CD4-positive, alpha-beta memory T cell (primary cell): Measurements from ENCODE around the gene ABCC9. TPM values are rescaled to one million over a fixed set of nuclear protein-coding genes. Genes with fewer than 3 reads are reported as not detected.
"Not testable (repeated sequence)": the region's sequence is repeated elsewhere in the genome, so short reads cannot be mapped to it uniquely, and the experiment has no call there.

Source experiments
- CTCF ChIA-PET: fragments of 350-600 bp; sonication (Branson Sonifier 250); formaldehyde crosslinking; loops from one replicate; lab custom pipeline; 2021; ENCODE audit warnings: inconsistent platforms; ENCODE audit not compliant: partially characterized antibody; lab: Charles Lee
- POLR2A ChIA-PET: fragments of 350-600 bp; sonication (Branson Sonifier 250); formaldehyde crosslinking; loops from one replicate; lab custom pipeline; 2021; ENCODE audit not compliant: partially characterized antibody; lab: Charles Lee
- DNase-seq, 5 donors: peaks; one replicate each; pipeline versions ENCODE4 v3.0.0 to v3.0.0-alpha.2; 2020 to 2022; ENCODE audit warnings: mixed read lengths in 1 of 5
- H3K27ac ChIP-seq: one replicate; pipeline ENCODE4 v1.7.0; 2013; ENCODE audit warnings: low read depth, low read length
- H3K27me3 ChIP-seq: 2 replicates; pipeline ENCODE4 v1.7.0; 2013; ENCODE audit warnings: mild to moderate bottlenecking, low read length, moderate library complexity; ENCODE audit not compliant: insufficient read depth
- H3K36me3 ChIP-seq: 2 replicates; pipeline ENCODE4 v1.7.0; 2013; ENCODE audit warnings: mild to moderate bottlenecking, low read length, moderate library complexity; ENCODE audit not compliant: insufficient read depth
- H3K4me1 ChIP-seq: 2 replicates; pipeline ENCODE4 v1.7.0; 2013; ENCODE audit warnings: mild to moderate bottlenecking, low read length, moderate library complexity; ENCODE audit not compliant: insufficient read depth
- H3K4me3 ChIP-seq, 2 donors: one replicate each; pipeline ENCODE4 v1.7.0; 2013; ENCODE audit warnings: low read length in 2 of 2, mild to moderate bottlenecking in 1 of 2
- H3K9me3 ChIP-seq, 2 donors: one replicate each; pipeline ENCODE4 v1.7.0; 2013; ENCODE audit warnings: low read length in 2 of 2, control low read depth in 1 of 2; ENCODE audit not compliant: control insufficient read depth in 1 of 2
- H3K27ac Mint-ChIP-seq, 7 donors: one replicate each; pipeline ENCODE4 v1.8.0; 2020 to 2021; ENCODE audit warnings: mixed read lengths in 7 of 7, mild to moderate bottlenecking in 6 of 7, inconsistent platforms in 3 of 7, moderate library complexity in 3 of 7
- H3K27me3 Mint-ChIP-seq, 2 donors: one replicate each; pipeline ENCODE4 v1.8.0; 2020 to 2021; ENCODE audit warnings: mixed read lengths in 2 of 2
- H3K36me3 Mint-ChIP-seq, 2 donors: one replicate each; pipeline ENCODE4 v1.8.0; 2020 to 2021; ENCODE audit warnings: mixed read lengths in 2 of 2, inconsistent platforms in 1 of 2, mild to moderate bottlenecking in 1 of 2
- H3K4me1 Mint-ChIP-seq, 4 donors: one replicate each; pipeline ENCODE4 v1.8.0; 2020 to 2021; ENCODE audit warnings: mixed read lengths in 4 of 4, mild to moderate bottlenecking in 1 of 4
- H3K4me3 Mint-ChIP-seq, 8 donors: one replicate each; pipeline ENCODE4 v1.8.0; 2020 to 2021; ENCODE audit warnings: mixed read lengths in 8 of 8, mild to moderate bottlenecking in 7 of 8, moderate library complexity in 6 of 8, inconsistent platforms in 3 of 8
- H3K9me3 Mint-ChIP-seq, 8 donors: one replicate each; pipeline ENCODE4 v1.8.0; 2020 to 2021; ENCODE audit warnings: mixed read lengths in 8 of 8, mild to moderate bottlenecking in 5 of 8, inconsistent platforms in 3 of 8, moderate library complexity in 1 of 8
- intact Hi-C: fragments of 100-400 bp; cut with micrococcal nuclease; formaldehyde crosslinking; loops from one replicate; pipeline ENCODE4 v1.15.1; 2023
- polyA plus RNA-seq, 2 donors: library from polyadenylated mRNA; unstranded; fragments of 300-500 nt; fragmentation: Illumina TruSeq; gene quantifications; one replicate each; pipeline ENCODE4 v1.2.3, GENCODE V29; 2021
- total RNA-seq, 2 experiments: library from RNA; stranded (reverse); gene quantifications; one replicate each; pipeline ENCODE4 v1.2.3, GENCODE V29; 2021

Gene ABCC9
- total and polyA plus RNA-seq, 4 experiments from 2014 or later = not detected

GRCh38 chr12:21939435-21939834, 1.8 kb downstream of the ABCC9 start:
- no peaks in the 10 kb centered on the region for H3K9me3 ChIP-seq
- H3K27ac Mint-ChIP-seq = no peak overlapping the region
- intact Hi-C loops = no loop called here
- POLR2A ChIA-PET = no interaction called here
- H3K27ac ChIP-seq = no peak overlapping the region
- peaks cover 50 to 54% of the 10 kb centered on the region in 2 donors for H3K27me3 Mint-ChIP-seq
- H3K36me3 ChIP-seq = no peaks in the 10 kb centered on the region
- H3K27me3 ChIP-seq = peaks cover 14% of the 10 kb centered on the region
- H3K36me3 Mint-ChIP-seq = no peaks in the 10 kb centered on the region
- peaks cover 5% of the 10 kb centered on the region for H3K4me1 ChIP-seq
- no peak overlapping the region for H3K4me3 ChIP-seq
- H3K9me3 Mint-ChIP-seq = peaks cover 0 to 11% (median 3%) of the 10 kb centered on the region in 8 donors
- H3K4me3 Mint-ChIP-seq = no peak overlapping the region
- CTCF ChIA-PET = no interaction called here
- DNase-seq = no peak
- H3K4me1 Mint-ChIP-seq = peaks cover 12 to 21% (median 15%) of the 10 kb centered on the region in 4 donors

GRCh38 chr12:21938879-21939278, 2.3 kb downstream of the ABCC9 start:
- no peak for DNase-seq
- Mint-ChIP-seq H3K9me3 (peaks cover 0 to 11% (median 3%) of the 10 kb centered on the region in 8 donors), H3K27ac (no peak overlapping the region), H3K27me3 (peaks cover 50 to 53% of the 10 kb centered on the region in 2 donors), H3K4me1 (peaks cover 12 to 21% (median 15%) of the 10 kb centered on the region in 4 donors), H3K4me3 (no peak overlapping the region), H3K36me3 (no peaks in the 10 kb centered on the region)
- ChIA-PET CTCF (no interaction called here), POLR2A (no interaction called here)
- Histone ChIP-seq H3K4me3 (no peak overlapping the region), H3K27ac (no peak overlapping the region), H3K4me1 (peaks cover 5% of the 10 kb centered on the region), H3K36me3 (no peaks in the 10 kb centered on the region), H3K9me3 (no peaks in the 10 kb centered on the region), H3K27me3 (peaks cover 14% of the 10 kb centered on the region)
- intact Hi-C loops = no loop called here

GRCh38 chr12:21934173-21934572, 7.1 kb downstream of the ABCC9 start:
- H3K4me1 ChIP-seq = no peaks in the 10 kb centered on the region
- H3K27me3 ChIP-seq = peaks cover 1% of the 10 kb centered on the region
- CTCF ChIA-PET = no interaction called here
- no peak for DNase-seq
- POLR2A ChIA-PET = no interaction called here
- no peak overlapping the region for H3K4me3 Mint-ChIP-seq
- no peak overlapping the region for H3K27ac ChIP-seq
- no peak overlapping the region for H3K27ac Mint-ChIP-seq
- peaks cover 20 to 24% of the 10 kb centered on the region in 2 donors for H3K27me3 Mint-ChIP-seq
- no peaks in the 10 kb centered on the region for H3K36me3 ChIP-seq
- intact Hi-C loops = no loop called here
- no peaks in the 10 kb centered on the region for H3K36me3 Mint-ChIP-seq
- H3K4me1 Mint-ChIP-seq = no peaks in the 10 kb centered on the region
- peaks cover 0 to 3% (median under 1%) of the 10 kb centered on the region in 8 donors for H3K9me3 Mint-ChIP-seq
- H3K4me3 ChIP-seq = no peak overlapping the region
- no peaks in the 10 kb centered on the region for H3K9me3 ChIP-seq

- H3K4me3 ChIP-seq = no peak overlapping the region
- Mint-ChIP-seq H3K27ac (no peak overlapping the region), H3K9me3 (peaks cover 0 to 3% (median 0%) of the 10 kb centered on the region in 8 donors), H3K27me3 (peaks cover 14 to 20% of the 10 kb centered on the region in 2 donors), H3K36me3 (no peaks in the 10 kb centered on the region), H3K4me3 (no peak overlapping the region), H3K4me1 (no peaks in the 10 kb centered on the region)
- ChIA-PET POLR2A (no interaction called here), CTCF (no interaction called here)
- H3K9me3 ChIP-seq = no peaks in the 10 kb centered on the region
- H3K4me1 ChIP-seq = no peaks in the 10 kb centered on the region
- no peaks in the 10 kb centered on the region for H3K27me3 ChIP-seq
- no peak overlapping the region for H3K27ac ChIP-seq
- intact Hi-C loops = no loop called here
- no peak for DNase-seq
- H3K36me3 ChIP-seq = no peaks in the 10 kb centered on the region
Observed at GRCh38 chr12:21933656-21934055, 7.6 kb downstream of the ABCC9 start.

GRCh38 chr12:21929972-21930371, 11.3 kb downstream of the ABCC9 start:
- H3K36me3 Mint-ChIP-seq, POLR2A ChIA-PET, H3K27me3 ChIP-seq, H3K27ac Mint-ChIP-seq, H3K4me3 Mint-ChIP-seq, intact Hi-C loops, H3K27ac ChIP-seq, H3K4me1 ChIP-seq, H3K9me3 ChIP-seq, CTCF ChIA-PET, H3K36me3 ChIP-seq, H3K4me1 Mint-ChIP-seq, H3K4me3 ChIP-seq, H3K9me3 Mint-ChIP-seq, H3K27me3 Mint-ChIP-seq, DNase-seq: not testable (repeated sequence)

- H3K4me3 Mint-ChIP-seq = no peak overlapping the region
Observed at GRCh38 chr12:21925296-21925913, 15.8 kb downstream of the ABCC9 start.

GRCh38 chr12:21921436-21921835, 19.8 kb downstream of the ABCC9 start:
- no peaks in the 10 kb centered on the region for H3K36me3 ChIP-seq
- H3K27me3 Mint-ChIP-seq = peaks cover 8 to 14% of the 10 kb centered on the region in 2 donors
- H3K36me3 Mint-ChIP-seq = no peaks in the 10 kb centered on the region
- H3K4me3 Mint-ChIP-seq = no peak overlapping the region
- no peaks in the 10 kb centered on the region for H3K9me3 ChIP-seq
- H3K27me3 ChIP-seq = no peaks in the 10 kb centered on the region
- no peak for DNase-seq
- H3K9me3 Mint-ChIP-seq = peaks cover 0 to 3% (median 0%) of the 10 kb centered on the region in 8 donors
- H3K27ac Mint-ChIP-seq = no peak overlapping the region
- H3K4me1 ChIP-seq = no peaks in the 10 kb centered on the region
- intact Hi-C loops = no loop called here
- no peak overlapping the region for H3K27ac ChIP-seq
- no peak overlapping the region for H3K4me3 ChIP-seq
- H3K4me1 Mint-ChIP-seq = no peaks in the 10 kb centered on the region
- POLR2A ChIA-PET = no interaction called here
- CTCF ChIA-PET = no interaction called here

More at GRCh38 chr12:21925296-21925913, 15.8 kb downstream of the ABCC9 start:
- CTCF ChIA-PET = no interaction called here
- Histone ChIP-seq H3K36me3 (no peaks in the 10 kb centered on the region), H3K4me1 (no peaks in the 10 kb centered on the region), H3K4me3 (no peak overlapping the region), H3K27ac (no peak overlapping the region), H3K27me3 (no peaks in the 10 kb centered on the region), H3K9me3 (no peaks in the 10 kb centered on the region)
- Mint-ChIP-seq H3K9me3 (peaks cover 0 to 4% (median 1%) of the 10 kb centered on the region in 8 donors), H3K27ac (no peak overlapping the region), H3K36me3 (no peaks in the 10 kb centered on the region), H3K4me1 (no peaks in the 10 kb centered on the region), H3K27me3 (peaks cover 9 to 15% of the 10 kb centered on the region in 2 donors)
- DNase-seq = no peak
- POLR2A ChIA-PET = no interaction called here
- intact Hi-C loops = no loop called here
